ENCODE data around the gene PITPNC1. TPM values are rescaled to one million over a fixed set of nuclear protein-coding genes. Genes with fewer than 3 reads are reported as not detected.
A peak's percentile ranks its signal among the peaks of the same experiment; 100 is the strongest.
"Not testable (repeated sequence)": the region's sequence is repeated elsewhere in the genome, so short reads cannot be mapped to it uniquely, and the experiment has no call there.

Gene PITPNC1
- total RNA-seq, 1 donor from 2014 or later: 40.3 TPM

DNA sequence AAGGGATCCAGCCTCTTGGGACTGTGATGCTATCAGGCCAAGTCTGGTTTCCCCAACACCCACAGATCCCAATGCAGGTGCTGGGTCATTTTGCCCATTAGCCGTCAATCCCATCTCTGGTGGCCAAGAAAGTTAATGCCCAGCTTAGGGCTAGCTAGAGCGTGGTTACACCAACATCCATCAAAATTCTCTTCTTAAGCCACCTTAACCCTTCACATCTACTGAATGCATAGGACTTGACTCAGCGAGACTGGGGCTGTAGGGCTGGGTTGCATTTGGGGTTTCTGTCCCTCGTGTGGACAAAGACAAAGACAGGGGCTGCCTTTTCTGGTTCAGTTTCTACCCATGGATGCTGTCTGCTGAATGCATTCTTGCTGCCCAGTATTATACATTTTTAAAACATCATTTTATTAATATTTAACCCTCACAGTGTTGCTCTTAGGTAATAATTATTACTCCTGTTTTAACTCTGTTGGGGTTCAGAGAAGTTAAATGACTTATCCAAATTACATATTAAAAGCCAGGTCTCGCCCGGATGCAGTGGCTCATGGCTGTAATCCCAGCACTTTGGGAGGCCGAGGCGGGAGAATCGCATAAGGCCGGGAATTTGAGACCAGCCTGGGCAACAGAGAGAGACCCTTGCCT, 199.5 kb downstream of the PITPNC1 start:
- no peak overlapping the region for H3K27ac Mint-ChIP-seq (ENCODE audit: unreplicated experiment)

DNA sequence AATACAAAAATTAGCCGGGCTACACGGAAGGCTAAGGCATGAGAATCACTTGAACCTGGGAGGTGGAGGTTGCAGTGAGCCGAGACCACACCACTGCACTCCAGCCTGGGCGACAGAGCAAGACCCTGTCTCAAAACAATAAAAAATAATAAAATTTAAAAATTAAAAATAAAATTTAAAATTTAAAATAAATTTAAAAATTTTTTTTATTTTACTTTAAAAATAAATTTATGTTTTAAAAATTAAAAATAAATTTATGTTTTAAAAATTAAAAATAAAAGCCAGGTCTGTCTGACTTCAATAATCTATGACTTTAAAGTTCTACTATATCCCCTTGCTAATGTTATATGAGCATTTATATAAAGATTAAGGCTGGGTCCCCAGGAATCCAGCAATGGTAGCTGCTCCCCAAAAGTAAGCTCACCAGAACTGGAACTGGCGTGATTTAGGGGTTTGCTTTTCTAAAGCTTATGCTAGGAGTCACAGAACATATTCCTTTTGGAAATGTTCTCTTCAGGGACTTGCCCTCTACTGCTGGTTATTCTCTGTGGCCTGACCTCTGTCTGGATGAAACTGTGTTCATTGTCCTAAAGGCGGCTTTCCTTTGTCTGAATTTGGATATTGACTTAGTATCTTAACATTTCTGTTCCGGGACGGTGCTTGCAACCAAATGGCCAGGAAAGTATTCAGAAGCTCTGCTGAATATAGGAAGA, 200.5 kb downstream of the PITPNC1 start:
- Mint-ChIP-seq H3K27ac (ENCODE audit: unreplicated experiment) (no peak overlapping the region), H3K9me3 (ENCODE audit: unreplicated experiment) (peaks cover 3% of the 10 kb centered on the region), H3K27me3 (ENCODE audit: unreplicated experiment) (peaks cover 5% of the 10 kb centered on the region), H3K4me1 (ENCODE audit: low read depth, unreplicated experiment) (peaks cover 14% of the 10 kb centered on the region), H3K4me3 (ENCODE audit: unreplicated experiment) (no peak overlapping the region), H3K36me3 (ENCODE audit: unreplicated experiment) (no peaks in the 10 kb centered on the region)
- no peak for DNase-seq
- TF ChIP-seq, protein P1, sequence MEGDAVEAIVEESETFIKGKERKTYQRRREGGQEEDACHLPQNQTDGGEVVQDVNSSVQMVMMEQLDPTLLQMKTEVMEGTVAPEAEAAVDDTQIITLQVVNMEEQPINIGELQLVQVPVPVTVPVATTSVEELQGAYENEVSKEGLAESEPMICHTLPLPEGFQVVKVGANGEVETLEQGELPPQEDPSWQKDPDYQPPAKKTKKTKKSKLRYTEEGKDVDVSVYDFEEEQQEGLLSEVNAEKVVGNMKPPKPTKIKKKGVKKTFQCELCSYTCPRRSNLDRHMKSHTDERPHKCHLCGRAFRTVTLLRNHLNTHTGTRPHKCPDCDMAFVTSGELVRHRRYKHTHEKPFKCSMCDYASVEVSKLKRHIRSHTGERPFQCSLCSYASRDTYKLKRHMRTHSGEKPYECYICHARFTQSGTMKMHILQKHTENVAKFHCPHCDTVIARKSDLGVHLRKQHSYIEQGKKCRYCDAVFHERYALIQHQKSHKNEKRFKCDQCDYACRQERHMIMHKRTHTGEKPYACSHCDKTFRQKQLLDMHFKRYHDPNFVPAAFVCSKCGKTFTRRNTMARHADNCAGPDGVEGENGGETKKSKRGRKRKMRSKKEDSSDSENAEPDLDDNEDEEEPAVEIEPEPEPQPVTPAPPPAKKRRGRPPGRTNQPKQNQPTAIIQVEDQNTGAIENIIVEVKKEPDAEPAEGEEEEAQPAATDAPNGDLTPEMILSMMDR (IDR thresholded peaks at IDR 0.05; ENCODE audit: partially characterized antibody, unreplicated experiment): no peak

More for the DNA sequence above, 199.5 kb downstream of the PITPNC1 start:
- H3K9me3 Mint-ChIP-seq (ENCODE audit: unreplicated experiment): peaks cover 5% of the 10 kb centered on the region
- peaks cover 5% of the 10 kb centered on the region for H3K27me3 Mint-ChIP-seq (ENCODE audit: unreplicated experiment)
- peaks cover 14% of the 10 kb centered on the region for H3K4me1 Mint-ChIP-seq (ENCODE audit: low read depth, unreplicated experiment)
- no peak overlapping the region for H3K4me3 Mint-ChIP-seq (ENCODE audit: unreplicated experiment)
- no peaks in the 10 kb centered on the region for H3K36me3 Mint-ChIP-seq (ENCODE audit: unreplicated experiment)
- no peak for DNase-seq
- TF ChIP-seq, protein P1 (IDR thresholded peaks at IDR 0.05; ENCODE audit: partially characterized antibody, unreplicated experiment): no peak

DNA sequence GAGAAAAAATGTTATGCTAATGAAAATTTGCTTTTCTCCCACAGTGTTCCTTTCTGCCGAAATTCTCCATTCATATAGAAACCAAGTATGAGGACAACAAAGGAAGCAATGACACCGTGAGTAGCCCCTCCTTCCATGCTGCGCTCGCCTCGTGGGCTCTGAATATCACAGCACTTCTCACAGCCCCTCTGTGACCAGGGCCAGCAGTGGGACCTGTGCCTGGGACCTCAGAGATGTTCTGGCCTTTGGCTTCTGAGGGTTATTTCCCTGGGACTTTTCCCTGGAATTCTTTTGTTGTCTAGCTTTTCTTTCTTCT, 201.0 kb downstream of the PITPNC1 start:
- peak overlapping the region; percentile 57 for H3K27ac Mint-ChIP-seq (ENCODE audit: unreplicated experiment)
- peaks cover 5% of the 10 kb centered on the region for H3K27me3 Mint-ChIP-seq (ENCODE audit: unreplicated experiment)
- H3K4me3 Mint-ChIP-seq (ENCODE audit: unreplicated experiment): no peak overlapping the region
- H3K4me1 Mint-ChIP-seq (ENCODE audit: low read depth, unreplicated experiment): peaks cover 14% of the 10 kb centered on the region
- TF ChIP-seq, protein P1 (IDR thresholded peaks at IDR 0.05; ENCODE audit: partially characterized antibody, unreplicated experiment): no peak
- peaks cover 3% of the 10 kb centered on the region for H3K9me3 Mint-ChIP-seq (ENCODE audit: unreplicated experiment)
- no peak for DNase-seq
- no peaks in the 10 kb centered on the region for H3K36me3 Mint-ChIP-seq (ENCODE audit: unreplicated experiment)

DNA sequence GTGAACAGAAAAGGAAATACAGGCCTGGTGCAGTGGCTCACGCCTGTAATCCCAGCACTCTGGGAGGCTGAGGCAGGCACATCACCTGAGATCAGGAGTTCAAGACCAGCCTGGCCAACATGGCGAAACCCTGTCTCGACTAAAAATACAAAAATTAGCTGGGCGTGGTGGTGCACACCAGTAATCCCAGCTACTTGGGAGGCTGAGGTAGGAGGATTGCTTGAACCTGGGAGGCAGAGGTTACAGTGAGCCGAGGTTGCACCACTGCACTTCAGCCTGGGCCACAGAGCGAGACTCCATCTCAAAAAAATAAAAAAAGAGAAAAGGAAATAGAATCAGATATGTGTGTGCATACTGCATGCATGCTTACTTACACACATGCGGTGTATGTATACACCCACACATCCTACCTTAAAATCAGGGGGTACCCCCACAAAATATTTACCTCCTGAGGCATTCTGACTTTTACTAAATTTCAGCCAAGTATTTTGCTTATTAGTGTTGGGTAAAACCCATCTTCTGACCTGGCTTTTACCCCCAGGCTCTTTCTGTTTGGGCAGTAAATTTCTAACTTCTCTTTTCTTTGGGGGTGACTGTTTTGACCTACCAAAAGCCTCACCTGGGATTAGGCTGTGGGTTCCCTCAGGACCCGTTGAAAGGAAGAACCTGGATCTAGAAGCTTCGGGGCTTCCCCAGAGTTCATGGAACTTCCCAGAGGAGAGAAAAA, 201.8 kb downstream of the PITPNC1 start:
- not testable (repeated sequence) for H3K9me3 Mint-ChIP-seq (ENCODE audit: unreplicated experiment); H3K27ac Mint-ChIP-seq (ENCODE audit: unreplicated experiment); H3K27me3 Mint-ChIP-seq (ENCODE audit: unreplicated experiment); DNase-seq; H3K4me3 Mint-ChIP-seq (ENCODE audit: unreplicated experiment); H3K36me3 Mint-ChIP-seq (ENCODE audit: unreplicated experiment)
- peaks cover 14% of the 10 kb centered on the region for H3K4me1 Mint-ChIP-seq (ENCODE audit: low read depth, unreplicated experiment)

DNA sequence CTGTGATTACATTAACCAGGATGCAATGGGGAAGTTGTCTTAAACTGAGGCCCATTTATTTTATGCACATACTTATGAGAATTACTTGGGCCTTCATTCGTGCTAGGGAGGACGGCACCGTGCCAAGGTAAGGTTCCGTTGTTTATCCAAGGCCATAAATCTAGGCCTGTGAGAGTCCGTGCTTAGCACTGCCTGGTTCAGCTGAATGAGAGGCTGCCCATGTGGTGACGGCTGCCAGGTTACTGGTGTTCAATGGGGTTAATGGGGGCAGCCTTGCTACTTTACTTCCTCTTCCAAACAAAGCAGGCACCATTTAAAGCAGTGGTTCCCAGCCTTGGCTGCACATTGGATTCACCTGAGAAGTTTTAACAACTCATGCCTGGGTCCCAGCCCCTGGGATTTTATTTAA, 205.6 kb downstream of the PITPNC1 start:
- Mint-ChIP-seq H3K4me3 (ENCODE audit: unreplicated experiment) (no peak overlapping the region), H3K4me1 (ENCODE audit: low read depth, unreplicated experiment) (peaks cover 4% of the 10 kb centered on the region), H3K9me3 (ENCODE audit: unreplicated experiment) (peaks cover 4% of the 10 kb centered on the region), H3K36me3 (ENCODE audit: unreplicated experiment) (no peaks in the 10 kb centered on the region), H3K27ac (ENCODE audit: unreplicated experiment) (no peak overlapping the region), H3K27me3 (ENCODE audit: unreplicated experiment) (no peaks in the 10 kb centered on the region)
- no peak for DNase-seq
- TF ChIP-seq, protein P1 (IDR thresholded peaks at IDR 0.05; ENCODE audit: partially characterized antibody, unreplicated experiment): no peak
